Lung (tissue), 12 donors: Measurements from ENCODE around the gene USH2A. TPM values are rescaled to one million over a fixed set of nuclear protein-coding genes. Genes with fewer than 3 reads are reported as not detected.
A peak's percentile ranks its signal among the peaks of the same experiment; 100 is the strongest.

ENCODE experiments used
- ATAC-seq: fragments of 200-7000 bp; cut with Tn5 transposase; one replicate; pipeline ENCODE4 v1.9.1; 2020; ENCODE audit warnings: moderate number of reproducible peaks; ENCODE audit not compliant: insufficient read depth, low FRiP score
- DNase-seq, 3 donors: peaks; one replicate each; pipeline ENCODE4 v3.0.0-alpha.2; 2013 to 2017
- H3K27ac ChIP-seq, 2 donors: one replicate each; pipeline ENCODE4 v1.5.1; 2013; ENCODE audit warnings: mild to moderate bottlenecking in 2 of 2, moderate library complexity in 2 of 2, control low read depth in 1 of 2, inconsistent platforms in 1 of 2, low read depth in 1 of 2, low read length in 1 of 2
- H3K27me3 ChIP-seq, 3 donors: one replicate each; pipeline ENCODE4 v1.5.1; 2013; ENCODE audit warnings: low read length in 2 of 3; ENCODE audit not compliant: control insufficient read depth in 3 of 3, insufficient read depth in 3 of 3
- H3K36me3 ChIP-seq, 4 donors: one replicate each; pipeline ENCODE4 v1.5.1; 2013; ENCODE audit warnings: low read length in 4 of 4, mild to moderate bottlenecking in 1 of 4, moderate library complexity in 1 of 4; ENCODE audit not compliant: control insufficient read depth in 4 of 4, insufficient read depth in 4 of 4
- H3K4me1 ChIP-seq, 5 donors: one replicate each; pipeline ENCODE4 v1.5.1; 2013; ENCODE audit warnings: low read length in 5 of 5, mild to moderate bottlenecking in 2 of 5, moderate library complexity in 1 of 5; ENCODE audit not compliant: control insufficient read depth in 5 of 5, insufficient read depth in 5 of 5
- H3K4me3 ChIP-seq: one replicate; pipeline ENCODE4 v1.5.1; 2013; ENCODE audit warnings: mild to moderate bottlenecking, control low read depth, moderate library complexity
- H3K9ac ChIP-seq, 2 donors: one replicate each; pipeline ENCODE4 v1.5.1; 2013; ENCODE audit warnings: low read length in 2 of 2, control low read depth in 1 of 2; ENCODE audit not compliant: insufficient read depth in 1 of 2
- H3K9me3 ChIP-seq, 4 donors: one replicate each; pipeline ENCODE4 v1.5.1; 2013; ENCODE audit warnings: low read length in 3 of 4, mild to moderate bottlenecking in 1 of 4, moderate library complexity in 1 of 4; ENCODE audit not compliant: control insufficient read depth in 4 of 4, insufficient read depth in 3 of 4
- CTCF ChIP-seq: IDR thresholded peaks from 2 replicates; pipeline ENCODE4 v1.5.1; 2012; ENCODE audit warnings: mild to moderate bottlenecking; ENCODE audit errors: control extremely low read depth, extremely low read depth
- WGBS, 2 donors: extraction: QIAGEN DNeasy Blood & Tissue Kit; methylation state at CpG; one replicate each; pipeline ENCODE4 v1.1.7; 2013; 5-methylcytosine and 5-hydroxymethylcytosine counted together
- polyA plus RNA-seq, 2 donors: library from polyadenylated mRNA; stranded (reverse); fragments of 200-250 nt; gene quantifications; one replicate each; pipeline ENCODE4 v1.2.1, GENCODE V29; 2013
- total RNA-seq, 2 donors: library from RNA; depleted of rRNA in 1 of 2; stranded (reverse); fragments of >200 nt in 1 of 2; gene quantifications; one replicate each; pipeline ENCODE4 v1.2.1, GENCODE V29; 2014 to 2021
- donor health status: control.
- donor health status: control.
- donor health status: Bipolar disorder and iron deficiency.
- donor health status: healthy.
- donor health status: DM: yes; HTN: yes; CAD: no.

Gene USH2A
- total and polyA plus RNA-seq, 4 donors: under 0.01 to 0.11 TPM; not detected in 2

GRCh38 chr1:215807218-215807617, 616.0 kb downstream of the USH2A start:
- Histone ChIP-seq H3K4me3 (no peak overlapping the region), H3K27ac (no peak overlapping the region), H3K4me1 (no peaks in the 10 kb centered on the region), H3K9ac (no peak overlapping the region), H3K27me3 (no peaks in the 10 kb centered on the region), H3K9me3 (no peaks in the 10 kb centered on the region), H3K36me3 (no peaks in the 10 kb centered on the region)
- WGBS, 2 donors: 50 to 59% methylated on average over 4 of the region's 4 CpGs
- TF ChIP-seq CTCF: no peak
- ATAC-seq (no peak), DNase-seq (no peak)

GRCh38 chr1:215797859-215798258, 625.4 kb downstream of the USH2A start:
- no peak for TF ChIP-seq CTCF
- Histone ChIP-seq H3K9ac (no peak overlapping the region), H3K4me3 (no peak overlapping the region), H3K27me3 (peaks cover 0 to 9% (median 0%) of the 10 kb centered on the region in 3 donors), H3K4me1 (no peaks in the 10 kb centered on the region), H3K36me3 (no peaks in the 10 kb centered on the region), H3K27ac (no peak overlapping the region), H3K9me3 (no peaks in the 10 kb centered on the region)
- ATAC-seq: no peak
- DNase-seq: no peak

GRCh38 chr1:215794156-215794555, 629.1 kb downstream of the USH2A start:
- Histone ChIP-seq H3K27me3 (peaks cover 0 to 26% (median 0%) of the 10 kb centered on the region in 3 donors), H3K9me3 (no peaks in the 10 kb centered on the region), H3K4me1 (no peaks in the 10 kb centered on the region), H3K4me3 (no peak overlapping the region), H3K9ac (no peak overlapping the region), H3K36me3 (no peaks in the 10 kb centered on the region), H3K27ac (no peak overlapping the region)
- DNase-seq (peak in 1 of 3 donors; percentile 7), ATAC-seq (no peak)
- 67 to 85% methylated on average over 6 of the region's 6 CpGs for WGBS, 2 donors
- TF ChIP-seq CTCF: no peak

GRCh38 chr1:215793180-215793579, 630.1 kb downstream of the USH2A start:
- peak in 2 of 3 donors; percentile 14 to 34 for DNase-seq
- Histone ChIP-seq H3K36me3 (no peaks in the 10 kb centered on the region), H3K4me1 (no peaks in the 10 kb centered on the region), H3K4me3 (no peak overlapping the region), H3K27ac (no peak overlapping the region), H3K9me3 (no peaks in the 10 kb centered on the region), H3K9ac (no peak overlapping the region), H3K27me3 (peaks cover 0 to 35% (median 0%) of the 10 kb centered on the region in 3 donors)
- TF ChIP-seq CTCF: no peak
- ATAC-seq: no peak
